ENCODE results near the gene LRRC14B. TPM values are rescaled to one million over a fixed set of nuclear protein-coding genes. Genes with fewer than 3 reads are reported as not detected.
A peak's percentile ranks its signal among the peaks of the same experiment; 100 is the strongest.

LRRC14B gene
- total RNA-seq, 4 donors from 2014 or later: not detected

DNA sequence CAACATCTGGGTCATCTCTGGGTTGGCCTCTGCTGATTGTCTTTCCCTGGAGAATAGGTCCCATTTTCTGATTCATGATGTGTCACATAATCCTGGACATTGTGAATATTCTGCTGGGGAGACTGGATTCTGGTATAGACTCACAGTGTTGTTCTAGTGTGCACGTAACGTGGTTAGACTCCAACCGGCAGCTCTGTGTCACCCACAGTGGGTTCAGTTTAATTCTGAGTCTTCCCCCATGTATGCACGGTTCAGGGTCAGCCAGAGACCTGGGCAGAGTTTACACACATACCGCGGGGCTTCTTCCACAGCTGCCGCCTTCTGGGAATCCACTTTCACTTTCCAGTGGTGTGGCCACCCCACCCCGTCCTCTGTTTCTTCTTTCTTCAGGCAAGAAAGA lies 38.0 kb upstream of the LRRC14B start:
- 92% methylated on average over 8 of the region's 8 CpGs for WGBS
- no peaks in the 10 kb centered on the region for H3K9me3 ChIP-seq
- peak in 1 of 2 donors; percentile 68 for DNase-seq (ENCODE audit: low spot score in 2 of 2)
- no peaks in the 10 kb centered on the region for H3K4me1 ChIP-seq
- H3K36me3 ChIP-seq: no peaks in the 10 kb centered on the region
- H3K27ac ChIP-seq: no peak overlapping the region
- no peak overlapping the region for H3K4me3 ChIP-seq
- TF ChIP-seq, protein P1, sequence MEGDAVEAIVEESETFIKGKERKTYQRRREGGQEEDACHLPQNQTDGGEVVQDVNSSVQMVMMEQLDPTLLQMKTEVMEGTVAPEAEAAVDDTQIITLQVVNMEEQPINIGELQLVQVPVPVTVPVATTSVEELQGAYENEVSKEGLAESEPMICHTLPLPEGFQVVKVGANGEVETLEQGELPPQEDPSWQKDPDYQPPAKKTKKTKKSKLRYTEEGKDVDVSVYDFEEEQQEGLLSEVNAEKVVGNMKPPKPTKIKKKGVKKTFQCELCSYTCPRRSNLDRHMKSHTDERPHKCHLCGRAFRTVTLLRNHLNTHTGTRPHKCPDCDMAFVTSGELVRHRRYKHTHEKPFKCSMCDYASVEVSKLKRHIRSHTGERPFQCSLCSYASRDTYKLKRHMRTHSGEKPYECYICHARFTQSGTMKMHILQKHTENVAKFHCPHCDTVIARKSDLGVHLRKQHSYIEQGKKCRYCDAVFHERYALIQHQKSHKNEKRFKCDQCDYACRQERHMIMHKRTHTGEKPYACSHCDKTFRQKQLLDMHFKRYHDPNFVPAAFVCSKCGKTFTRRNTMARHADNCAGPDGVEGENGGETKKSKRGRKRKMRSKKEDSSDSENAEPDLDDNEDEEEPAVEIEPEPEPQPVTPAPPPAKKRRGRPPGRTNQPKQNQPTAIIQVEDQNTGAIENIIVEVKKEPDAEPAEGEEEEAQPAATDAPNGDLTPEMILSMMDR (IDR thresholded peaks at IDR 0.05): no peak
- TF ChIP-seq POLR2A (IDR thresholded peaks at IDR 0.05): no peak
- TF ChIP-seq EP300 (IDR thresholded peaks at IDR 0.05): no peak
- no peak for TF ChIP-seq POLR2AphosphoS5 (IDR thresholded peaks at IDR 0.05)
- no peaks in the 10 kb centered on the region for H3K27me3 ChIP-seq

DNA sequence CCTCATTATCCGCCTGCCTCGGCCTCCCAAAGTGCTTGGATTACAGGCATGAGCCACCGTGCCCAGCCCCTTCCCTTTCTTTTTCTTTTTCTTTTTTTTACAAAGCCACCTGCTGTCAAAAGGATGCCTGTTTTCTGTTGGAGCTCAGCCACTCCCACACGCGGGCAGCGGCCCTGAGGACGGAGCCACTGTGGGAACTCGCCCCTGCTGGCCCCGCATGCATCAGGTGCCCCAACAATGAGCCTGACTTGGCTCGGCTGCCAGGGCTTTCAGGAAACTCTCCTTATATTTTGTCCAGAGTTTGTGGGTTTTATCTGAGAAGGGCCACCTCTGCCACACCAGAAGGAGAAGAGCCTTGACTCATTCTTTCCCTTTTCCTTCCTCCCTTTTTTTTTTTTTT lies 37.1 kb upstream of the LRRC14B start:
- no peaks in the 10 kb centered on the region for H3K9me3 ChIP-seq
- H3K4me1 ChIP-seq: no peaks in the 10 kb centered on the region
- no peak overlapping the region for H3K27ac ChIP-seq
- 73% methylated on average over 10 of the region's 10 CpGs for WGBS
- no peaks in the 10 kb centered on the region for H3K36me3 ChIP-seq
- peak in 1 of 2 donors; percentile 70 for DNase-seq (ENCODE audit: low spot score in 2 of 2)
- TF ChIP-seq EP300 (IDR thresholded peaks at IDR 0.05) (no peak), POLR2A (IDR thresholded peaks at IDR 0.05) (no peak), POLR2AphosphoS5 (IDR thresholded peaks at IDR 0.05) (no peak)
- TF ChIP-seq, protein P1 (IDR thresholded peaks at IDR 0.05): no peak
- no peak overlapping the region for H3K4me3 ChIP-seq
- H3K27me3 ChIP-seq: no peaks in the 10 kb centered on the region

DNA sequence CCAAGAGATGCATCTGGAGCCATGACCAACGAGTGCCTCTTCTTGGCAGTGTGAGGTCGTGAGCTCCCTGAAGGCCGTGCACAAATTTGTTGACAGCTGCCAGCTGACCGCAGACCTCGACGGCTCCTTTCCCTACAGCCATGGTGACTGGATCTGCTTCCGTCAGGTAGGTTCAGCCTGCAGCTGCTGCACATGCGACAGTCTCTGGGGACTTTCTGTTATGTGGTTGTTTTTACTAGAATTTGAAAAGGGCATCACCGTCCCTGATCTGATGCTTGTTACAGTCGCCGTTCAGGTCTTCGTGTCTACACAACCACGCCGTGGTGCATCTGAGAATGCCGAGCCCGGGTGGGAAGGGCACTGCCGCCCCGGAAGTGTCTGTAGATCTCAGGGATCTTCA lies 36.5 kb upstream of the LRRC14B start:
- WGBS: 95% methylated on average over 16 of the region's 18 CpGs
- no peaks in the 10 kb centered on the region for H3K27me3 ChIP-seq
- H3K27ac ChIP-seq: no peak overlapping the region
- TF ChIP-seq, protein P1 (IDR thresholded peaks at IDR 0.05): no peak
- TF ChIP-seq POLR2A (IDR thresholded peaks at IDR 0.05): no peak
- TF ChIP-seq POLR2AphosphoS5 (IDR thresholded peaks at IDR 0.05): no peak
- TF ChIP-seq EP300 (IDR thresholded peaks at IDR 0.05): no peak
- H3K9me3 ChIP-seq: no peaks in the 10 kb centered on the region
- DNase-seq (ENCODE audit: low spot score in 2 of 2): peak in 1 of 2 donors; percentile 64
- H3K4me1 ChIP-seq: no peaks in the 10 kb centered on the region
- H3K36me3 ChIP-seq: no peaks in the 10 kb centered on the region
- no peak overlapping the region for H3K4me3 ChIP-seq

DNA sequence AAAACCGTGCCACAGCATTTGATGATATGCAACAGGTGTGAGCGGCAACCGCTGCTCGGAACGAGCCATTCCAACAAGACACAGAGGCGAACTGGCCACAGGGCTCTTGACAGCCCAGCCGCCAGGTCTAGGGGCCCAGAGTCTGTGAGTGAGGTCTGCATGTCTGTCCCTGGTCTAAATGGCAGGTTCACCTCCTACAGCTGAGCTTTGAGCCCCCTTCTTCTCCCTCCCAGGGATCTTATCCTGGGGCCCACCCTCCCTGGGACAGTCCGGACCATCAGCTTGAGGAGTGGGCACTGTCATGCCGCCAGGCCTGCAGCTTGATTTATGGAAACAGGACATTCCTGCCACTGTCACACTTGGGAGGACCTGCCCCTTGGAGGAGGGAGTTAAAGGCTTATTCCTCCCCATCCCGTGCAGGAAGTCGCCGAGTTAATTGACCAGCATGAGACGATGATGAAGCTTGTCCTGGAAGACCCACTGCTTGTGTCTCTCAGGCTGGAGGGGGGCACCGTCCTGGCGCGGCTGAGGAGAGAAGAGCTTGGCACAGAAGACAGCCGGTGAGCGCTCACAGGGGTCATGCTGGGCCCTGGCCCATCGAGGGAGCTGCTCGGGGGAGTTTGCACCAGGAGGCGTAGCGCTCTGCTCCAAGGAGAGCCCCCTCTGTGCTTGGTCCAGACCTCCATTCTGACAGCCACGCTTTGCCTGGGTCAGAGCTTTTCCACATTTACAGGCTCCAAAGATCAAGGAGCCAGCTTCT lies 35.5 kb upstream of the LRRC14B start:
- Histone ChIP-seq H3K27me3 (peaks cover 3% of the 10 kb centered on the region), H3K27ac (no peak overlapping the region), H3K4me1 (no peaks in the 10 kb centered on the region), H3K9me3 (no peaks in the 10 kb centered on the region), H3K4me3 (no peak overlapping the region), H3K36me3 (no peaks in the 10 kb centered on the region)
- TF ChIP-seq, protein P1 (IDR thresholded peaks at IDR 0.05): no peak
- TF ChIP-seq POLR2AphosphoS5 (IDR thresholded peaks at IDR 0.05) (no peak), POLR2A (IDR thresholded peaks at IDR 0.05) (no peak), EP300 (IDR thresholded peaks at IDR 0.05) (no peak)
- 88% methylated on average over 13 of the region's 23 CpGs for WGBS
- DNase-seq (ENCODE audit: low spot score in 2 of 2): peak in 1 of 2 donors; percentile 60

DNA sequence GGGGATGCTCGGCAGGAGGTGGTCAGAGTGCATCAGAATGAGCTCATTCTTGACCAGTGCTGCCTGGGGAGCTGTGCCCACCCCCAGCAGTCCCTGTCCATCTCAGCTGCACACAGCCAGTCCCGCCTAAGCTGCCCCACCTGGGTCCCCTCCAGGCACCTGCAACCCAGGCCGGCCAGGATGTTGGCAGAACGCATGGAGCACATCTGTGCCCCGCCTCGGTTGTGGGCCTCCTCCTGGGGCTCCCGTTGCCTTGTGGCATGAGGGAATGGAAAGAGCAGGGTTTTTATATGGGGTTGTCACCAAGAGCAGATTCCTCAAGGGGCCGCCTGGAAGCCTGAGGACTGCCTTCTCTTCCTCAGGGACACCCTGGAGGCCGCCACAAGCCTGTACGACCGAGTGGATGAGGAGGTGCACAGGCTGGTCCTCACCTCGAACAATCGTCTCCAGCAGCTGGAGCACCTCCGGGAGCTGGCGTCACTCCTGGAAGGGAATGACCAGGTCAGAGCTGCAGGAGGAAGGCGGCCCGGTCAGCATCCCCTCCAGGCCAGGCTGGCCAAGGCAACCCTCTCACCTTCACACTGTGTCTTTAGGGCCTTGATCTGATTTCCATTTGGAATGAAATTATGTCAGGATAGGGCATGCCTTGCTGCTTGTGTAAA lies 34.8 kb upstream of the LRRC14B start:
- Histone ChIP-seq H3K27me3 (peaks cover 3% of the 10 kb centered on the region), H3K9me3 (no peaks in the 10 kb centered on the region), H3K36me3 (no peaks in the 10 kb centered on the region), H3K4me1 (no peaks in the 10 kb centered on the region), H3K4me3 (no peak overlapping the region), H3K27ac (no peak overlapping the region)
- TF ChIP-seq POLR2AphosphoS5 (IDR thresholded peaks at IDR 0.05): no peak
- no peak for TF ChIP-seq EP300 (IDR thresholded peaks at IDR 0.05)
- TF ChIP-seq, protein P1 (IDR thresholded peaks at IDR 0.05): no peak
- TF ChIP-seq POLR2A (IDR thresholded peaks at IDR 0.05): no peak
- DNase-seq (ENCODE audit: low spot score in 2 of 2): peak; percentile 48 to 76
- 97% methylated on average over 9 of the region's 17 CpGs for WGBS

Data from suprapubic skin (tissue), 4 donors.